Measurements from ENCODE around the gene CCDC102A. TPM values are rescaled to one million over a fixed set of nuclear protein-coding genes. Genes with fewer than 3 reads are reported as not detected.
A peak's percentile ranks its signal among the peaks of the same experiment; 100 is the strongest.

Gene CCDC102A
- total RNA-seq, 1 donor from 2014 or later = 12.8 TPM

DNA sequence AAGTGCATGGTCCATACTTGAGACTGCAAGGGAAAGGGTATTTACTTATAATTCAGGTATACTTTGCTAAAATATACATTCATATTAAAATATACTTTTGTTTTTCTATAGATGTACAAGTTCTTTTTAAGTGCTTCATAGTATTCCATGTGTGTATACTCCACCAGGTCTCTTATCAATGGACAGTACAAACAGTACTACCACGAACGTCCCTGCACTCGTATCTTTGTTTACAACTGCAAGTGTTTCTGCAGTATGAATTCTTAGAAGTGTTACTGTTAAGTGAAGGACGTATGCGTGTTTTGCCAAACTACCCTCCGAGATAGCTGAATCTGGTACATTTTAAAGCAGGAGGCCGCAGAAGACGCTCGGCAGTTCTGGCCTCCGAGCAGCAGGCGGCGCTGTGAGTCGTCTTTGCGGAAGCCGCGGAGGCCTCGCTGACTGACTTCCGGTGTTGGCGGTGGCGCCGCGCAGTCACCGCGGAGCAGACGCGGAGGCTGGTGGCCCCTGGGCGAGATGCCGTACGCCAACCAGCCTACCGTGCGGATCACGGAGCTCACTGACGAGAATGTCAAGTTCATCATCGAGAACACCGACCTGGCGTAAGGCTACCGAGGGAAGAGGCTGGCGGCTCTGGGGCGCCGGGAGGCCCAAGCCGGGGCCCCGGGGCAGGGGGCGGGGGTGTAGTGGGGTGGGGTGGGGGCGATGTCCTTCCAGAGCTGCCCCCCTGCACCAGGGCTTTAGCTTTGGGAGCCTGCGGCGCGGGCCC, 74.0 kb downstream of the CCDC102A start, which contains the start of gene POLR2C:
Gene POLR2C (plus strand): TSS at position 471 of the 769 bp plus-strand sequence. CDS start 46 bp downstream, at position 517.
- Histone ChIP-seq H3K4me3 (peak within 1 kb of the TSS; percentile 85), H3K36me3 (peaks cover 72% of the 10 kb centered on the region), H3K27ac (peak within 1 kb of the TSS; percentile 94), H3K9me3 (no peaks in the 10 kb centered on the region), H3K27me3 (ENCODE audit: low read depth) (no peaks in the 10 kb centered on the region), H3K4me1 (peaks cover 42% of the 10 kb centered on the region)
- peak; percentile 99 for TF ChIP-seq CTCF (IDR thresholded peaks at IDR 0.05)
- intact Hi-C loops (cut with DNase I) = no loop called here
- DNase-seq = peak; percentile 94
- peak; percentile 93 to 95 for ATAC-seq

Other genes with a start within 250 kb of the CCDC102A start
- 2.0 TPM for gene CCL22, start 177.8 kb downstream of the CCDC102A start, total RNA-seq
- 33.6 TPM for gene CX3CL1, start 164.1 kb downstream of the CCDC102A start, total RNA-seq
- 2.8 TPM for gene CCL17, start 131.8 kb downstream of the CCDC102A start, total RNA-seq
- gene CIAPIN1, start 89.2 kb downstream of the CCDC102A start, total RNA-seq = 37.0 TPM
- 37.2 TPM for gene COQ9, start 89.1 kb downstream of the CCDC102A start, total RNA-seq
- 76.0 TPM for gene POLR2C, start 73.9 kb downstream of the CCDC102A start, total RNA-seq
- 57.3 TPM for gene DOK4, start 50.1 kb downstream of the CCDC102A start, total RNA-seq
- gene ADGRG5, start 6.1 kb upstream of the CCDC102A start, total RNA-seq = 1.4 TPM
- gene ADGRG1, start 92.1 kb upstream of the CCDC102A start, total RNA-seq = 37.9 TPM
- gene ADGRG3, start 131.7 kb upstream of the CCDC102A start, total RNA-seq = 7.7 TPM
- gene DRC7, start 158.2 kb upstream of the CCDC102A start, total RNA-seq = 4.3 TPM
- 18.0 TPM for gene KATNB1, start 199.2 kb upstream of the CCDC102A start, total RNA-seq

All from lower lobe of right lung (tissue), 2 donors.